ENCODE data around the gene RIMBP2.

- no peak for TF ChIP-seq CTCF (optimal IDR thresholded peaks at IDR 0.05 in 1 of 3, IDR thresholded peaks at IDR 0.05 in 1 of 3, conservative IDR thresholded peaks at IDR 0.05 in 1 of 3; ENCODE audit: extremely low read depth in 1 of 3, insufficient read depth in 2 of 3, low read length in 3 of 3)
- TF ChIP-seq EZH2 (IDR thresholded peaks at IDR 0.05; ENCODE audit: low read length) = no peak
Observed at GRCh38 chr12:130560321-130560720, 155.8 kb downstream of the RIMBP2 start.
